Measurements from ENCODE around the gene LDLR.

The LDLR gene

DNA sequence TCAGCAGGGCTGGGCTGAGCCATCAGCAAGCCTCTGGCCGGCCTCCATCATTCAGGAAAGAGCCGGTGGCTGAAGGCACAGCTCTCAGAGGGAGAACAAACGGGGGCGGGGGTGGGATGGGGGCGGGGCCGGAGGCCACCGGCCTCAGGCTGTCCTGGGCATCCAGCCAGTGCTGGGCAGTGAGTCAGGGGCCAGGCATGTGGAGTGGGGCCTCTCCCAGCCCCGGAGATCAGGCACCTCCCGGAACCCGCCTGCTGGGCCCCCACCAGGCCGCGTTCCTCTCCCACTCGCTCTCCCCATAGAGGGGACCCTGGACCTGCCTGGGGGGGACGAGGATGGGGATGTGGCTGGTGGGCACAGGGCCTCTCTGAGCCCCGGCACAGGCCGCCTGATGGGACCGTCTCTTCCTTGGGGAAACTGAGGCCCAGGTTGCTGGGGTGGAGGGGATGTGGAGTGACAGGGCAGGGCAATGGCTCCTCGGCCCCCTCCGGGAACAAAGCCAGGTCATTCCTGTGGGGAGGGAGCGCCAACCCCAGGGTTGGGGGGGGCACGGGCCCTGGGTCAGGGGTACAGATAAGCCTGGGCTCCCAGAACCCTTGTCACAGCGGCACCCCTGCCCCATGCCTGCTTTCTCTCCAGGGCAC lies 53.4 kb downstream of the LDLR start:
- H3K4me3 ChIP-seq (ENCODE audit: low read depth, low read length): no peak overlapping the region
- TF ChIP-seq, protein P1, sequence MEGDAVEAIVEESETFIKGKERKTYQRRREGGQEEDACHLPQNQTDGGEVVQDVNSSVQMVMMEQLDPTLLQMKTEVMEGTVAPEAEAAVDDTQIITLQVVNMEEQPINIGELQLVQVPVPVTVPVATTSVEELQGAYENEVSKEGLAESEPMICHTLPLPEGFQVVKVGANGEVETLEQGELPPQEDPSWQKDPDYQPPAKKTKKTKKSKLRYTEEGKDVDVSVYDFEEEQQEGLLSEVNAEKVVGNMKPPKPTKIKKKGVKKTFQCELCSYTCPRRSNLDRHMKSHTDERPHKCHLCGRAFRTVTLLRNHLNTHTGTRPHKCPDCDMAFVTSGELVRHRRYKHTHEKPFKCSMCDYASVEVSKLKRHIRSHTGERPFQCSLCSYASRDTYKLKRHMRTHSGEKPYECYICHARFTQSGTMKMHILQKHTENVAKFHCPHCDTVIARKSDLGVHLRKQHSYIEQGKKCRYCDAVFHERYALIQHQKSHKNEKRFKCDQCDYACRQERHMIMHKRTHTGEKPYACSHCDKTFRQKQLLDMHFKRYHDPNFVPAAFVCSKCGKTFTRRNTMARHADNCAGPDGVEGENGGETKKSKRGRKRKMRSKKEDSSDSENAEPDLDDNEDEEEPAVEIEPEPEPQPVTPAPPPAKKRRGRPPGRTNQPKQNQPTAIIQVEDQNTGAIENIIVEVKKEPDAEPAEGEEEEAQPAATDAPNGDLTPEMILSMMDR (IDR thresholded peaks at IDR 0.05; ENCODE audit: low read depth, low read length): no peak
- no peak for DNase-seq (ENCODE audit: low read depth)

- no peak overlapping the region for H3K4me3 ChIP-seq (ENCODE audit: low read depth, low read length)
- DNase-seq (ENCODE audit: low read depth): no peak
- no peak for TF ChIP-seq POLR2A (IDR thresholded peaks at IDR 0.05; ENCODE audit: extremely low read depth, insufficient read length)
- no peak for TF ChIP-seq MYC (IDR thresholded peaks at IDR 0.05; ENCODE audit: low read depth, low read length)
- TF ChIP-seq, protein P2, sequence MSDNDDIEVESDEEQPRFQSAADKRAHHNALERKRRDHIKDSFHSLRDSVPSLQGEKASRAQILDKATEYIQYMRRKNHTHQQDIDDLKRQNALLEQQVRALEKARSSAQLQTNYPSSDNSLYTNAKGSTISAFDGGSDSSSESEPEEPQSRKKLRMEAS (IDR thresholded peaks at IDR 0.05; ENCODE audit: low read depth, low read length): no peak
- TF ChIP-seq, protein P1 (IDR thresholded peaks at IDR 0.05; ENCODE audit: low read depth, low read length): no peak
Observed at GRCh38 chr19:11145536-11145924, 56.3 kb downstream of the LDLR start.

GRCh38 chr19:11148001-11148400 lies 58.7 kb downstream of the LDLR start:
- no peak for DNase-seq (ENCODE audit: low read depth)
- TF ChIP-seq POLR2A (IDR thresholded peaks at IDR 0.05; ENCODE audit: extremely low read depth, insufficient read length) (no peak), MYC (IDR thresholded peaks at IDR 0.05; ENCODE audit: low read depth, low read length) (no peak)
- TF ChIP-seq, protein P1 (IDR thresholded peaks at IDR 0.05; ENCODE audit: low read depth, low read length): no peak
- TF ChIP-seq, protein P2 (IDR thresholded peaks at IDR 0.05; ENCODE audit: low read depth, low read length): no peak

GRCh38 chr19:11151181-11151580 lies 61.9 kb downstream of the LDLR start:
- H3K4me3 ChIP-seq (ENCODE audit: low read depth, low read length): no peak overlapping the region
- TF ChIP-seq, protein P2 (IDR thresholded peaks at IDR 0.05; ENCODE audit: low read depth, low read length): no peak
- no peak for TF ChIP-seq MYC (IDR thresholded peaks at IDR 0.05; ENCODE audit: low read depth, low read length)
- TF ChIP-seq, protein P1 (IDR thresholded peaks at IDR 0.05; ENCODE audit: low read depth, low read length): no peak
- no peak for TF ChIP-seq POLR2A (IDR thresholded peaks at IDR 0.05; ENCODE audit: extremely low read depth, insufficient read length)
- no peak for DNase-seq (ENCODE audit: low read depth)

More at GRCh38 chr19:11148001-11148400, 58.7 kb downstream of the LDLR start:
- no peak overlapping the region for H3K4me3 ChIP-seq (ENCODE audit: low read depth, low read length)

DNA sequence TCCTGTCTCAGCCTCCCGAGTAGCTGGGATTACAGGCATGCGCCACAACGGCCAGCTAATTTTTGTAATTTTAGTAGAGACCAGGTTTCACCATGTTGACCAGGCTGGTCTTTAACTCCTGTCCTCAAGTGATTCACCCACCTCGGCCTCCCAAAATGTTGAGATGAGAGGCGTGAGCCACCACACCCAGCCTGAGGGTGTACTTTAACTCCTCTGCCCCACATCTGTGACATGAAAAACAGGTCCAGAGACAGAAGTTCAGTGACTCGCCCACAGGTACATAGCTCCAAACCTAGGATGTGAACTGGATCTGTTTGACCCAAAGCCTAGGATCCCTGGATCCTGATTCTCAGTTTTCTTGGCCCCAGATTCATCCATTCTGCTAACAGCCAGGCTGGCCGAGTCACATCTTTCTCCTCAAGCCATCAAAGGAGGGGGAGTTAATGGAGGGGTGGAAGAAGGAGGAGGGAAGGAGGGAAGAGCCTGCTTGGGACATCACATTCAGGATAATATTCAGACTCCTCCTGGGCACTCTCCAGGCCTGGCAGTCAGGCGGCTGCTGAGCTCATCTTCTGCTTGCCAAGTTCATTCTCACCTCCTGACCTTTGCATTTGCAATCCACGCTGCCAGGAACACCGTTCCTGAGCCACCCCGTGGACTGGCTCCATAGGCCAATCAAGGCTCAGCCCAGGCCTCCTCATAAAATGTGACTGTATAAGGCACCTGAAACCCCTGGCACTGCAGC lies 63.2 kb downstream of the LDLR start:
- DNase-seq (ENCODE audit: low read depth): no peak
- TF ChIP-seq, protein P2 (IDR thresholded peaks at IDR 0.05; ENCODE audit: low read depth, low read length): no peak
- TF ChIP-seq, protein P1 (IDR thresholded peaks at IDR 0.05; ENCODE audit: low read depth, low read length): no peak
- no peak for TF ChIP-seq POLR2A (IDR thresholded peaks at IDR 0.05; ENCODE audit: extremely low read depth, insufficient read length)
- TF ChIP-seq MYC (IDR thresholded peaks at IDR 0.05; ENCODE audit: low read depth, low read length): no peak
- H3K4me3 ChIP-seq (ENCODE audit: low read depth, low read length): no peak overlapping the region

Measured in NB4 (cell line).